C4-2B (cell line): Measurements from ENCODE around the gene GPR42.

Experiments used
- ZFX ChIP-seq: fragments of 450-650 bp; IDR thresholded peaks from 2 replicates; pipeline ENCODE4 v1.6.1; 2017
- TF ChIP-seq, protein P1 (sequence below): fragments of 450-650 bp; conservative IDR thresholded peaks from 2 replicates; pipeline ENCODE4 v1.5.1; 2017; ENCODE audit warnings: mild to moderate bottlenecking

DNA sequence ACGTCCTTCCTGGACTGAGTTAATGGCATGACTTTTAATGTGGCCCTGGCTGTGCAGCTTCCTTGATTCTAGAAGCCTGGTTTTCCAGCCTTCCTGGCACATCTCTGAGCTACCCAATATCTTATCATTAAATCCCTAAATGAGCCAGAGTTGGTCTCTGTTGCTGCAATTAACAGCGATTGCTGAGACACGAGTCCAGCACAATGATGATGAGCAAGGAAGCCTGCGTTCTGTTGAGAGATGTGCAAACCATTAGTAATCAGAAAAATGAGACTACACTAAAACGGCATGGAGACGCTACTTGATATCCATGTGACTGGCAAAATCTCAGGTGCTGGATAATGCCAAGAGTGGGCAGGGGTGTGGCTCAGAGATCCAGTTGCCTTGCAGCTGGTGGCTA, 26.2 kb downstream of the GPR42 start:
- TF ChIP-seq, protein P1, sequence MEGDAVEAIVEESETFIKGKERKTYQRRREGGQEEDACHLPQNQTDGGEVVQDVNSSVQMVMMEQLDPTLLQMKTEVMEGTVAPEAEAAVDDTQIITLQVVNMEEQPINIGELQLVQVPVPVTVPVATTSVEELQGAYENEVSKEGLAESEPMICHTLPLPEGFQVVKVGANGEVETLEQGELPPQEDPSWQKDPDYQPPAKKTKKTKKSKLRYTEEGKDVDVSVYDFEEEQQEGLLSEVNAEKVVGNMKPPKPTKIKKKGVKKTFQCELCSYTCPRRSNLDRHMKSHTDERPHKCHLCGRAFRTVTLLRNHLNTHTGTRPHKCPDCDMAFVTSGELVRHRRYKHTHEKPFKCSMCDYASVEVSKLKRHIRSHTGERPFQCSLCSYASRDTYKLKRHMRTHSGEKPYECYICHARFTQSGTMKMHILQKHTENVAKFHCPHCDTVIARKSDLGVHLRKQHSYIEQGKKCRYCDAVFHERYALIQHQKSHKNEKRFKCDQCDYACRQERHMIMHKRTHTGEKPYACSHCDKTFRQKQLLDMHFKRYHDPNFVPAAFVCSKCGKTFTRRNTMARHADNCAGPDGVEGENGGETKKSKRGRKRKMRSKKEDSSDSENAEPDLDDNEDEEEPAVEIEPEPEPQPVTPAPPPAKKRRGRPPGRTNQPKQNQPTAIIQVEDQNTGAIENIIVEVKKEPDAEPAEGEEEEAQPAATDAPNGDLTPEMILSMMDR: no peak
- no peak for TF ChIP-seq ZFX
